IMR-90 (cell line): ENCODE results near the gene BMERB1. TPM values are rescaled to one million over a fixed set of nuclear protein-coding genes. Genes with fewer than 3 reads are reported as not detected.

Source experiments
- ATAC-seq: fragments of 200-7000 bp; cut with Tn5 transposase; 2 replicates; pipeline ENCODE4 v1.9.1; 2020; ENCODE audit warnings: low read depth, mild to moderate bottlenecking, moderate library complexity
- BruUV-seq: library from RNA; stranded (reverse); fragments of 400-500 nt; replicated peaks from 2 replicates; lab custom pipeline; 2021; lab: Mats Ljungman, UMichigan
- CTCF ChIA-PET: fragments of 300-600 bp; formaldehyde crosslinking; extraction: SDS; loops from one replicate; lab custom pipeline; 2021; ENCODE audit warnings: antibody characterized with exemption; lab: Yijun Ruan, JAX
- POLR2A ChIA-PET: fragments of 300-600 bp; sonication (Branson Sonifier 250); formaldehyde crosslinking; loops from one replicate; lab custom pipeline; 2022; ENCODE audit warnings: antibody characterized with exemption; ENCODE audit not compliant: unreplicated experiment; lab: Charles Lee
- DNase-seq: peaks from one replicate; pipeline ENCODE4 v3.0.0; 2013
- H2AFZ ChIP-seq: replicated peaks from 2 replicates; pipeline ENCODE3; 2013; ENCODE audit warnings: low read length, mild to moderate bottlenecking; ENCODE audit not compliant: poor library complexity
- H2AK5ac ChIP-seq: 2 replicates; pipeline ENCODE4 v1.6.1; 2013; ENCODE audit warnings: low read depth, low read length, inconsistent platforms
- H2AK9ac ChIP-seq: replicated peaks from 2 replicates; pipeline ENCODE3; 2013; ENCODE audit warnings: mild to moderate bottlenecking, low read depth, low read length, moderate library complexity; ENCODE audit not compliant: poor library complexity
- H2BK120ac ChIP-seq: 2 replicates; pipeline ENCODE4 v1.6.1; 2013; ENCODE audit warnings: low read depth, low read length, inconsistent platforms
- H2BK15ac ChIP-seq: 3 replicates; pipeline ENCODE4 v1.6.1; 2013; ENCODE audit warnings: low read depth, low read length, inconsistent platforms
- H2BK20ac ChIP-seq: 2 replicates; pipeline ENCODE4 v1.6.1; 2013; ENCODE audit warnings: low read depth, mild to moderate bottlenecking, inconsistent platforms, low read length, moderate library complexity
- H2BK5ac ChIP-seq: 2 replicates; pipeline ENCODE4 v1.6.1; 2013; ENCODE audit warnings: mild to moderate bottlenecking, low read depth, low read length, inconsistent platforms; ENCODE audit not compliant: poor library complexity, severe bottlenecking
- H3K14ac ChIP-seq: replicated peaks from 2 replicates; pipeline ENCODE4 v1.6.1; 2013; ENCODE audit warnings: low read depth, low read length, inconsistent platforms
- H3K18ac ChIP-seq: 2 replicates; pipeline ENCODE4 v1.6.1; 2013; ENCODE audit warnings: low read depth, low read length, control low read depth
- H3K23ac ChIP-seq: 2 replicates; pipeline ENCODE4 v1.6.1; 2013; ENCODE audit warnings: low read depth, low read length, inconsistent platforms
- H3K27ac ChIP-seq: 2 replicates; pipeline ENCODE4 v1.5.1; 2013; ENCODE audit warnings: mild to moderate bottlenecking, control low read depth, low read length; ENCODE audit not compliant: insufficient read depth
- H3K27me3 ChIP-seq: 2 replicates; pipeline ENCODE4 v1.6.1; 2013; ENCODE audit warnings: low read length; ENCODE audit not compliant: control insufficient read depth, insufficient read depth
- H3K36me3 ChIP-seq: 2 replicates; pipeline ENCODE4 v1.6.1; 2013; ENCODE audit warnings: low read length, mixed read lengths; ENCODE audit not compliant: control insufficient read depth, insufficient read depth
- H3K4ac ChIP-seq: 2 replicates; pipeline ENCODE4 v1.6.1; 2013; ENCODE audit warnings: low read depth, low read length, inconsistent platforms
- H3K4me1 ChIP-seq: 2 replicates; pipeline ENCODE4 v1.6.1; 2013; ENCODE audit warnings: low read length, mixed read lengths; ENCODE audit not compliant: control insufficient read depth, insufficient read depth
- H3K4me2 ChIP-seq: 2 replicates; pipeline ENCODE4 v1.6.1; 2013; ENCODE audit warnings: low read depth, mild to moderate bottlenecking, control low read depth, low read length, moderate library complexity
- H3K4me3 ChIP-seq: 2 replicates; pipeline ENCODE4 v1.5.1; 2013; ENCODE audit warnings: low read depth, mild to moderate bottlenecking, control low read depth, low read length, moderate library complexity; ENCODE audit not compliant: insufficient read depth
- H3K56ac ChIP-seq: 2 replicates; pipeline ENCODE4 v1.6.1; 2013; ENCODE audit warnings: low read length, inconsistent platforms; ENCODE audit not compliant: insufficient read depth; ENCODE audit errors: extremely low read depth
- H3K79me1 ChIP-seq, 2 experiments: 2 replicates each; pipeline ENCODE4 v1.6.1; 2013; ENCODE audit warnings: low read length in 2 of 2, inconsistent platforms in 1 of 2, low read depth in 1 of 2
- H3K9ac ChIP-seq: 2 replicates; pipeline ENCODE4 v1.6.1; 2013; ENCODE audit warnings: low read depth, low read length, control low read depth
- H3K9me1 ChIP-seq: 2 replicates; pipeline ENCODE4 v1.6.1; 2013; ENCODE audit warnings: low read length, inconsistent platforms; ENCODE audit not compliant: insufficient read depth
- H3K9me3 ChIP-seq: 2 replicates; pipeline ENCODE4 v1.6.1; 2013; ENCODE audit warnings: low read length; ENCODE audit not compliant: control insufficient read depth, insufficient read depth
- H4K20me1 ChIP-seq: 2 replicates; pipeline ENCODE4 v1.6.1; 2013; ENCODE audit warnings: low read length, inconsistent platforms; ENCODE audit not compliant: insufficient read depth
- H4K5ac ChIP-seq: 2 replicates; pipeline ENCODE4 v1.6.1; 2013; ENCODE audit warnings: mild to moderate bottlenecking, low read depth, low read length, control low read depth
- H4K8ac ChIP-seq, 2 experiments: 2 replicates each; pipeline ENCODE4 v1.6.1; 2013; ENCODE audit warnings: low read depth in 2 of 2, low read length in 2 of 2, control low read depth in 1 of 2, inconsistent platforms in 1 of 2
- H4K91ac ChIP-seq: 2 replicates; pipeline ENCODE4 v1.6.1; 2013; ENCODE audit warnings: low read depth, low read length, inconsistent platforms; ENCODE audit not compliant: insufficient read depth
- CHD1 ChIP-seq: IDR thresholded peaks from 2 replicates; pipeline ENCODE4 v1.6.1; 2012; ENCODE audit warnings: low read depth, low read length, improper control_type of control experiment
- CTCF ChIP-seq: conservative IDR thresholded peaks from 2 replicates; pipeline ENCODE4 v1.5.1; 2012; ENCODE audit warnings: mild to moderate bottlenecking, low read depth, low read length, improper control_type of control experiment
- FOS ChIP-seq: fragments of 150-350 bp; IDR thresholded peaks from 2 replicates; pipeline ENCODE4 v1.6.1; 2016; ENCODE audit warnings: low read depth, low read length
- POLR2A ChIP-seq: IDR thresholded peaks from 2 replicates; pipeline ENCODE4 v1.6.1; 2012; ENCODE audit warnings: mild to moderate bottlenecking, low read depth, low read length
- USF2 ChIP-seq: fragments of 150-350 bp; IDR thresholded peaks from 2 replicates; pipeline ENCODE4 v1.6.1; 2017; ENCODE audit warnings: mild to moderate bottlenecking, antibody characterized with exemption, low read length, low read depth
- dilution Hi-C: fragments of 300-500 bp; cut with HindIII; formaldehyde crosslinking; loops from one replicate; pipeline ENCODE4 v1.14.3; 2018; ENCODE audit warnings: low sequenced_read_pairs; ENCODE audit not compliant: unreplicated experiment
- in situ Hi-C: fragments of 300-500 bp; cut with MboI; formaldehyde crosslinking; loops from 3 replicates; pipeline ENCODE4 v1.14.3; 2019; ENCODE audit warnings: low sequenced_read_pairs, inconsistent platforms, mixed read lengths
- intact Hi-C: fragments of 100-400 bp; cut with micrococcal nuclease; formaldehyde crosslinking; loops from 2 replicates; pipeline ENCODE4 v1.10.0; 2022
- polyA plus RNA-seq, 3 experiments: library from polyadenylated mRNA; depleted of rRNA; stranded (reverse); fragments of >200 nt; gene quantifications; 2 replicates each; pipeline ENCODE4 v1.2.3, GENCODE V29; 2012; ENCODE audit warnings: low replicate concordance in 1 of 3
- total RNA-seq: library from RNA; depleted of rRNA; stranded (reverse); fragments of >200 nt; gene quantifications from 2 replicates; pipeline ENCODE4 v1.2.3, GENCODE V29; 2012; rRNA removed

Gene BMERB1
- total and polyA plus RNA-seq, 2 of the 4 experiments (the other 2 are of a cell fraction): 22.6 to 32.9 TPM

- TF ChIP-seq FOS (no peak), USF2 (no peak), POLR2A (no peak), CTCF (no peak), CHD1 (no peak)
- dilution Hi-C loops (no loop called here), in situ Hi-C loops (no loop called here), intact Hi-C loops (no loop called here)
- H2AK9ac ChIP-seq: no peak overlapping the region
- no peaks in the 10 kb centered on the region for H3K9me1 ChIP-seq
- no peak overlapping the region for H2BK15ac ChIP-seq
- no peak overlapping the region for H2BK5ac ChIP-seq
- no peak overlapping the region for H2BK120ac ChIP-seq
- no peaks in the 10 kb centered on the region; the same call in 1 of the 2 replicates for H4K20me1 ChIP-seq
- H3K4ac ChIP-seq: no peak overlapping the region
- H3K14ac ChIP-seq: no peak overlapping the region
- no peak overlapping the region for H4K91ac ChIP-seq
- ChIA-PET CTCF (interaction anchor here (1.2 kb wide), 1 partner anchor 46 kb away, joined by 3 read pairs; no protein-coding TSS in a partner anchor), POLR2A (no interaction called here)
- no peak for DNase-seq
- no peak overlapping the region for H2BK20ac ChIP-seq
- H3K4me3 ChIP-seq: no peak overlapping the region
- no peaks in the 10 kb centered on the region for H3K27me3 ChIP-seq
- no peak overlapping the region for H3K18ac ChIP-seq
- H4K8ac ChIP-seq: no peak overlapping the region
- no peaks in the 10 kb centered on the region for H3K9me3 ChIP-seq
- H3K36me3 ChIP-seq: peaks cover 39% of the 10 kb centered on the region
- no peak overlapping the region for H3K27ac ChIP-seq
- H2AK5ac ChIP-seq: no peak overlapping the region
- H3K4me2 ChIP-seq: no peak overlapping the region
- H3K9ac ChIP-seq: no peak overlapping the region
- no peak overlapping the region for H3K23ac ChIP-seq
- H3K56ac ChIP-seq: no peak overlapping the region
- no TSS peak for BruUV-seq
- no peak overlapping the region for H2AFZ ChIP-seq
- H3K4me1 ChIP-seq: no peaks in the 10 kb centered on the region
- peaks cover 26 to 28% of the 10 kb centered on the region in 2 experiments for H3K79me1 ChIP-seq
- ATAC-seq: no peak
- no peak overlapping the region for H4K5ac ChIP-seq
These were observed 202.0 kb downstream of the BMERB1 start for GRCh38 chr16:15636392-15636873.

Other genes with a start within 250 kb of the BMERB1 start
- not detected in 2 replicates for gene NPIPA5, start 56.3 kb upstream of the BMERB1 start, total RNA-seq
- gene NPIPA5, start 56.3 kb upstream of the BMERB1 start, polyA plus RNA-seq (2012; rRNA removed): 1.3 and 1.5 TPM in 2 replicates
- under 0.01 TPM in 1 of 2 replicates, not detected in the other for gene MPV17L, start 38.8 kb upstream of the BMERB1 start, total RNA-seq
- gene MPV17L, start 38.8 kb upstream of the BMERB1 start, polyA plus RNA-seq (2012; rRNA removed): 0.03 and 0.13 TPM in 2 replicates
- gene MARF1, start 208.6 kb downstream of the BMERB1 start, total RNA-seq: 7.8 and 9.0 TPM in 2 replicates
- gene MARF1, start 208.6 kb downstream of the BMERB1 start, polyA plus RNA-seq (2012; rRNA removed): 11.5 and 12.9 TPM in 2 replicates
- 29.2 and 34.4 TPM in 2 replicates for gene NDE1, start 215.7 kb downstream of the BMERB1 start, total RNA-seq
- gene NDE1, start 215.7 kb downstream of the BMERB1 start, polyA plus RNA-seq (2012; rRNA removed): 17.3 and 22.7 TPM in 2 replicates